Neural cell (in vitro differentiated cells): ENCODE data around the gene MXRA8. TPM values are rescaled to one million over a fixed set of nuclear protein-coding genes. Genes with fewer than 3 reads are reported as not detected.

Source experiments
- H2AFZ ChIP-seq: fragments of 200-600, 300-800 bp; sonication (generic), shearing (Covaris generic); 2 replicates; pipeline ENCODE4 v1.6.0; 2014; ENCODE audit warnings: low read depth, mild to moderate bottlenecking, antibody characterized with exemption, low read length, moderate library complexity
- H3F3A ChIP-seq: fragments of 200-600 bp; shearing (Covaris generic); 2 replicates; pipeline ENCODE4 v1.6.1; 2016; ENCODE audit warnings: mild to moderate bottlenecking, moderate library complexity, mixed read lengths, antibody characterized with exemption, low read length; ENCODE audit not compliant: insufficient read depth, poor library complexity, severe bottlenecking
- H3K27ac ChIP-seq: fragments of 200-600, 300-800 bp; sonication (generic), shearing (Covaris generic); 2 replicates; pipeline ENCODE4 v1.5.1; 2014; ENCODE audit warnings: mild to moderate bottlenecking, low read length, moderate library complexity
- H3K27me3 ChIP-seq: fragments of 300-800, 200-600 bp; sonication (generic), shearing (Covaris generic); 2 replicates; pipeline ENCODE4 v1.6.0; 2014; ENCODE audit warnings: mild to moderate bottlenecking, low read depth, low read length, moderate library complexity; ENCODE audit not compliant: insufficient read depth
- H3K36me3 ChIP-seq: fragments of 300-800, 200-600 bp; sonication (generic), shearing (Covaris generic); 2 replicates; pipeline ENCODE4 v1.5.1; 2014; ENCODE audit warnings: mild to moderate bottlenecking, antibody characterized with exemption, low read length, moderate library complexity; ENCODE audit not compliant: insufficient read depth
- H3K4me2 ChIP-seq: fragments of 300-800, 200-600 bp; sonication (generic), shearing (Covaris generic); 2 replicates; pipeline ENCODE4 v1.6.0; 2014; ENCODE audit warnings: mild to moderate bottlenecking, low read length
- H3K4me3 ChIP-seq: fragments of 300-800, 200-600 bp; sonication (generic), shearing (Covaris generic); 2 replicates; pipeline ENCODE4 v1.5.1; 2014; ENCODE audit warnings: mild to moderate bottlenecking, low read length, moderate library complexity
- H3K79me2 ChIP-seq: fragments of 200-600 bp; shearing (Covaris generic); replicated peaks from 2 replicates; pipeline ENCODE4 v1.6.0; 2014; ENCODE audit warnings: mild to moderate bottlenecking, low read length, moderate library complexity; ENCODE audit not compliant: insufficient read depth
- H3K9ac ChIP-seq: fragments of 300-800, 200-600 bp; sonication (generic), shearing (Covaris generic); 2 replicates; pipeline ENCODE4 v1.6.1; 2016; ENCODE audit warnings: mild to moderate bottlenecking, low read length, mixed read lengths
- H3K9me2 ChIP-seq: fragments of 200-600 bp; shearing (Covaris generic); 2 replicates; pipeline ENCODE4 v1.6.1; 2016; ENCODE audit warnings: mild to moderate bottlenecking, low read length, mixed read lengths; ENCODE audit not compliant: insufficient read depth
- H3K9me3 ChIP-seq: fragments of 200-600, 300-800 bp; sonication (generic), shearing (Covaris generic); 2 replicates; pipeline ENCODE4 v1.6.1; 2016; ENCODE audit warnings: mild to moderate bottlenecking, mixed run types, low read length, moderate library complexity, mixed read lengths
- H4K20me1 ChIP-seq: fragments of 200-600 bp; shearing (Covaris generic); 2 replicates; pipeline ENCODE4 v1.6.1; 2016; ENCODE audit warnings: mild to moderate bottlenecking, mixed run types; ENCODE audit not compliant: insufficient read depth
- CTCF ChIP-seq: fragments of 450-650 bp; IDR thresholded peaks from 2 replicates; pipeline ENCODE4 v1.5.1; 2014; ENCODE audit warnings: antibody characterized with exemption, mild to moderate bottlenecking, moderate library complexity; ENCODE audit not compliant: poor library complexity, severe bottlenecking
- EP300 ChIP-seq: fragments of 450-650 bp; conservative IDR thresholded peaks from 2 replicates; pipeline ENCODE4 v1.6.1; 2014; ENCODE audit warnings: antibody characterized with exemption, mild to moderate bottlenecking, moderate library complexity; ENCODE audit not compliant: poor library complexity, severe bottlenecking
- EZH2 ChIP-seq: fragments of 200-600, 300-800 bp; shearing (Covaris generic), sonication (generic); IDR thresholded peaks from 2 replicates; pipeline ENCODE4 v1.6.1; 2014; ENCODE audit warnings: antibody characterized with exemption, low read length, borderline replicate concordance, mild to moderate bottlenecking; ENCODE audit not compliant: insufficient read depth, poor library complexity, severe bottlenecking
- MXI1 ChIP-seq: fragments of 450-650 bp; conservative IDR thresholded peaks from 2 replicates; pipeline ENCODE4 v1.6.1; 2014; ENCODE audit warnings: antibody characterized with exemption, mild to moderate bottlenecking; ENCODE audit not compliant: poor library complexity, severe bottlenecking
- POLR2AphosphoS5 ChIP-seq: IDR thresholded peaks from 2 replicates; pipeline ENCODE4 v1.6.1; 2012
- RAD21 ChIP-seq: fragments of 450-650 bp; conservative IDR thresholded peaks from 2 replicates; pipeline ENCODE4 v1.6.1; 2014; ENCODE audit warnings: antibody characterized with exemption, mild to moderate bottlenecking, moderate library complexity
- REST ChIP-seq: IDR thresholded peaks from 2 replicates; pipeline ENCODE4 v1.6.1; 2012; ENCODE audit warnings: borderline replicate concordance
- SMC3 ChIP-seq: fragments of 450-650 bp; conservative IDR thresholded peaks from 2 replicates; pipeline ENCODE4 v1.6.1; 2014; ENCODE audit warnings: antibody characterized with exemption, mild to moderate bottlenecking, moderate library complexity; ENCODE audit not compliant: poor library complexity
- TAF1 ChIP-seq: IDR thresholded peaks from 2 replicates; pipeline ENCODE4 v1.6.1; 2012; ENCODE audit warnings: low read depth
- polyA plus RNA-seq: library from polyadenylated mRNA; depleted of rRNA; stranded (reverse); fragments of >200 nt; gene quantifications from 2 replicates; pipeline ENCODE4 v1.2.3, GENCODE V29; 2014

Gene MXRA8
- polyA plus RNA-seq, 1 donor from 2014 or later: 1.7 TPM

GRCh38 chr1:1347026-1347595, 11.2 kb downstream of the MXRA8 start:
- H2AFZ ChIP-seq: no peak overlapping the region
- no peaks in the 10 kb centered on the region for H3K27me3 ChIP-seq
- no peak overlapping the region for H3K4me2 ChIP-seq
- H3K9me3 ChIP-seq: no peaks in the 10 kb centered on the region
- no peaks in the 10 kb centered on the region for H3K36me3 ChIP-seq
- no peak overlapping the region for H3K27ac ChIP-seq
- no peak overlapping the region for H3K9ac ChIP-seq
- TF ChIP-seq TAF1 (no peak), MXI1 (no peak), SMC3 (no peak), EP300 (no peak), POLR2AphosphoS5 (no peak), REST (no peak), RAD21 (no peak), EZH2 (no peak), CTCF (no peak)
- H4K20me1 ChIP-seq: peaks cover 13% of the 10 kb centered on the region
- no peaks in the 10 kb centered on the region for H3F3A ChIP-seq
- H3K9me2 ChIP-seq: no peaks in the 10 kb centered on the region
- peak overlapping the region; percentile 82 for H3K4me3 ChIP-seq
- peaks cover 12% of the 10 kb centered on the region for H3K79me2 ChIP-seq

GRCh38 chr1:1346501-1346890, 11.9 kb downstream of the MXRA8 start:
- Histone ChIP-seq H3K9me2 (no peaks in the 10 kb centered on the region), H3K79me2 (peaks cover 12% of the 10 kb centered on the region), H3K27me3 (no peaks in the 10 kb centered on the region), H3F3A (no peaks in the 10 kb centered on the region), H3K36me3 (no peaks in the 10 kb centered on the region), H3K9me3 (no peaks in the 10 kb centered on the region), H3K4me3 (peak overlapping the region; percentile 82), H3K27ac (no peak overlapping the region), H3K9ac (no peak overlapping the region), H3K4me2 (no peak overlapping the region), H4K20me1 (peaks cover 13% of the 10 kb centered on the region), H2AFZ (no peak overlapping the region)
- TF ChIP-seq EP300: no peak
- no peak for TF ChIP-seq POLR2AphosphoS5
- TF ChIP-seq MXI1: no peak
- TF ChIP-seq EZH2: no peak
- TF ChIP-seq TAF1: no peak
- TF ChIP-seq CTCF: no peak
- TF ChIP-seq RAD21: no peak
- no peak for TF ChIP-seq SMC3
- no peak for TF ChIP-seq REST
